Neural cell (in vitro differentiated cells): Measurements from ENCODE around the gene PRKG1. TPM values are rescaled to one million over a fixed set of nuclear protein-coding genes. Genes with fewer than 3 reads are reported as not detected.

ENCODE experiments used
- H2AFZ ChIP-seq: fragments of 200-600, 300-800 bp; sonication (generic), shearing (Covaris generic); 2 replicates; pipeline ENCODE4 v1.6.0; 2014; ENCODE audit warnings: low read depth, mild to moderate bottlenecking, antibody characterized with exemption, low read length, moderate library complexity
- H3F3A ChIP-seq: fragments of 200-600 bp; shearing (Covaris generic); 2 replicates; pipeline ENCODE4 v1.6.1; 2016; ENCODE audit warnings: mild to moderate bottlenecking, moderate library complexity, mixed read lengths, antibody characterized with exemption, low read length; ENCODE audit not compliant: insufficient read depth, poor library complexity, severe bottlenecking
- H3K27ac ChIP-seq: fragments of 200-600, 300-800 bp; sonication (generic), shearing (Covaris generic); 2 replicates; pipeline ENCODE4 v1.5.1; 2014; ENCODE audit warnings: mild to moderate bottlenecking, low read length, moderate library complexity
- H3K27me3 ChIP-seq: fragments of 300-800, 200-600 bp; sonication (generic), shearing (Covaris generic); 2 replicates; pipeline ENCODE4 v1.6.0; 2014; ENCODE audit warnings: mild to moderate bottlenecking, low read depth, low read length, moderate library complexity; ENCODE audit not compliant: insufficient read depth
- H3K36me3 ChIP-seq: fragments of 300-800, 200-600 bp; sonication (generic), shearing (Covaris generic); 2 replicates; pipeline ENCODE4 v1.5.1; 2014; ENCODE audit warnings: mild to moderate bottlenecking, antibody characterized with exemption, low read length, moderate library complexity; ENCODE audit not compliant: insufficient read depth
- H3K4me2 ChIP-seq: fragments of 300-800, 200-600 bp; sonication (generic), shearing (Covaris generic); 2 replicates; pipeline ENCODE4 v1.6.0; 2014; ENCODE audit warnings: mild to moderate bottlenecking, low read length
- H3K4me3 ChIP-seq: fragments of 300-800, 200-600 bp; sonication (generic), shearing (Covaris generic); 2 replicates; pipeline ENCODE4 v1.5.1; 2014; ENCODE audit warnings: mild to moderate bottlenecking, low read length, moderate library complexity
- H3K79me2 ChIP-seq: fragments of 200-600 bp; shearing (Covaris generic); replicated peaks from 2 replicates; pipeline ENCODE4 v1.6.0; 2014; ENCODE audit warnings: mild to moderate bottlenecking, low read length, moderate library complexity; ENCODE audit not compliant: insufficient read depth
- H3K9ac ChIP-seq: fragments of 300-800, 200-600 bp; sonication (generic), shearing (Covaris generic); 2 replicates; pipeline ENCODE4 v1.6.1; 2016; ENCODE audit warnings: mild to moderate bottlenecking, low read length, mixed read lengths
- H3K9me2 ChIP-seq: fragments of 200-600 bp; shearing (Covaris generic); 2 replicates; pipeline ENCODE4 v1.6.1; 2016; ENCODE audit warnings: mild to moderate bottlenecking, low read length, mixed read lengths; ENCODE audit not compliant: insufficient read depth
- H3K9me3 ChIP-seq: fragments of 200-600, 300-800 bp; sonication (generic), shearing (Covaris generic); 2 replicates; pipeline ENCODE4 v1.6.1; 2016; ENCODE audit warnings: mild to moderate bottlenecking, mixed run types, low read length, moderate library complexity, mixed read lengths
- H4K20me1 ChIP-seq: fragments of 200-600 bp; shearing (Covaris generic); 2 replicates; pipeline ENCODE4 v1.6.1; 2016; ENCODE audit warnings: mild to moderate bottlenecking, mixed run types; ENCODE audit not compliant: insufficient read depth
- CTCF ChIP-seq: fragments of 450-650 bp; IDR thresholded peaks from 2 replicates; pipeline ENCODE4 v1.5.1; 2014; ENCODE audit warnings: antibody characterized with exemption, mild to moderate bottlenecking, moderate library complexity; ENCODE audit not compliant: poor library complexity, severe bottlenecking
- EP300 ChIP-seq: fragments of 450-650 bp; conservative IDR thresholded peaks from 2 replicates; pipeline ENCODE4 v1.6.1; 2014; ENCODE audit warnings: antibody characterized with exemption, mild to moderate bottlenecking, moderate library complexity; ENCODE audit not compliant: poor library complexity, severe bottlenecking
- EZH2 ChIP-seq: fragments of 200-600, 300-800 bp; shearing (Covaris generic), sonication (generic); IDR thresholded peaks from 2 replicates; pipeline ENCODE4 v1.6.1; 2014; ENCODE audit warnings: antibody characterized with exemption, low read length, borderline replicate concordance, mild to moderate bottlenecking; ENCODE audit not compliant: insufficient read depth, poor library complexity, severe bottlenecking
- MXI1 ChIP-seq: fragments of 450-650 bp; conservative IDR thresholded peaks from 2 replicates; pipeline ENCODE4 v1.6.1; 2014; ENCODE audit warnings: antibody characterized with exemption, mild to moderate bottlenecking; ENCODE audit not compliant: poor library complexity, severe bottlenecking
- POLR2AphosphoS5 ChIP-seq: IDR thresholded peaks from 2 replicates; pipeline ENCODE4 v1.6.1; 2012
- RAD21 ChIP-seq: fragments of 450-650 bp; conservative IDR thresholded peaks from 2 replicates; pipeline ENCODE4 v1.6.1; 2014; ENCODE audit warnings: antibody characterized with exemption, mild to moderate bottlenecking, moderate library complexity
- REST ChIP-seq: IDR thresholded peaks from 2 replicates; pipeline ENCODE4 v1.6.1; 2012; ENCODE audit warnings: borderline replicate concordance
- SMC3 ChIP-seq: fragments of 450-650 bp; conservative IDR thresholded peaks from 2 replicates; pipeline ENCODE4 v1.6.1; 2014; ENCODE audit warnings: antibody characterized with exemption, mild to moderate bottlenecking, moderate library complexity; ENCODE audit not compliant: poor library complexity
- TAF1 ChIP-seq: IDR thresholded peaks from 2 replicates; pipeline ENCODE4 v1.6.1; 2012; ENCODE audit warnings: low read depth
- polyA plus RNA-seq: library from polyadenylated mRNA; depleted of rRNA; stranded (reverse); fragments of >200 nt; gene quantifications from 2 replicates; pipeline ENCODE4 v1.2.3, GENCODE V29; 2014

Gene PRKG1
- polyA plus RNA-seq, 1 donor from 2014 or later: 2.2 TPM

- Histone ChIP-seq H3K4me3 (no peak overlapping the region), H3K36me3 (no peaks in the 10 kb centered on the region), H3K4me2 (no peak overlapping the region), H3K27ac (no peak overlapping the region), H3K9me2 (no peaks in the 10 kb centered on the region), H3K9me3 (no peaks in the 10 kb centered on the region), H3F3A (no peaks in the 10 kb centered on the region), H3K9ac (no peak overlapping the region), H4K20me1 (no peaks in the 10 kb centered on the region), H3K27me3 (no peaks in the 10 kb centered on the region), H3K79me2 (no peaks in the 10 kb centered on the region), H2AFZ (no peak overlapping the region)
- TF ChIP-seq RAD21: no peak
- TF ChIP-seq SMC3: no peak
- no peak for TF ChIP-seq EZH2
- TF ChIP-seq REST: no peak
- TF ChIP-seq TAF1: no peak
- TF ChIP-seq POLR2AphosphoS5: no peak
- no peak for TF ChIP-seq MXI1
- TF ChIP-seq EP300: no peak
- TF ChIP-seq CTCF: no peak
These were observed 385.2 kb downstream of the PRKG1 start for GRCh38 chr10:51459476-51459875.

- Histone ChIP-seq H2AFZ (no peak overlapping the region), H3K4me3 (no peak overlapping the region), H3K36me3 (no peaks in the 10 kb centered on the region), H3K9me3 (no peaks in the 10 kb centered on the region), H4K20me1 (no peaks in the 10 kb centered on the region), H3K27me3 (no peaks in the 10 kb centered on the region), H3K9me2 (no peaks in the 10 kb centered on the region), H3K27ac (no peak overlapping the region), H3F3A (no peaks in the 10 kb centered on the region), H3K79me2 (no peaks in the 10 kb centered on the region), H3K9ac (no peak overlapping the region), H3K4me2 (no peak overlapping the region)
- no peak for TF ChIP-seq SMC3
- no peak for TF ChIP-seq EZH2
- no peak for TF ChIP-seq REST
- TF ChIP-seq RAD21: no peak
- no peak for TF ChIP-seq CTCF
These were observed 387.9 kb downstream of the PRKG1 start for GRCh38 chr10:51462076-51462779.
